Endothelial cell of hepatic sinusoid (primary cell): ENCODE results near the gene ZP1.
"Not testable (repeated sequence)": the region's sequence is repeated elsewhere in the genome, so short reads cannot be mapped to it uniquely, and the experiment has no call there.

Experiments used
- in situ Hi-C: cut with HindIII; loops from 2 replicates; pipeline ENCODE4 v1.10.0; 2017; ENCODE audit warnings: low sequenced_read_pairs

Gene ZP1

DNA sequence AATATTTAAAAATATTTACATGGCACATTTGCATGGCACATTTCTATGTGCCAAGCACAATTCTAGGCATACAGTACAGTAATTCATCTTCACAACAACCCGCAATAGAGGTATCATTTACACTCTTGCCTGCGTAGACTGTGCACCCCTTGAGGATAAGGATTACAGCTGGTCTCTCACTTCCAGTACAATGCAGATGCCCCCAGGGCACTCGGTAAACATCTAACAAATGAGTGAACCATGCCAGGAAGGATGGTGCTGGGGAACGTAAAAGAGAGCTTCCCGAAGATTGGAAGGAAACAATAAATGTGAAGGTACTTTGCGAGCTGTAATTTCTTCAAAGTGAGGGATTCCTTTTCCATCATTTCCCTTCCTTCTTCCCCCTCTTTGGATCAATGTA lies 37.7 kb downstream of the ZP1 start:
- in situ Hi-C loops = no loop called here

DNA sequence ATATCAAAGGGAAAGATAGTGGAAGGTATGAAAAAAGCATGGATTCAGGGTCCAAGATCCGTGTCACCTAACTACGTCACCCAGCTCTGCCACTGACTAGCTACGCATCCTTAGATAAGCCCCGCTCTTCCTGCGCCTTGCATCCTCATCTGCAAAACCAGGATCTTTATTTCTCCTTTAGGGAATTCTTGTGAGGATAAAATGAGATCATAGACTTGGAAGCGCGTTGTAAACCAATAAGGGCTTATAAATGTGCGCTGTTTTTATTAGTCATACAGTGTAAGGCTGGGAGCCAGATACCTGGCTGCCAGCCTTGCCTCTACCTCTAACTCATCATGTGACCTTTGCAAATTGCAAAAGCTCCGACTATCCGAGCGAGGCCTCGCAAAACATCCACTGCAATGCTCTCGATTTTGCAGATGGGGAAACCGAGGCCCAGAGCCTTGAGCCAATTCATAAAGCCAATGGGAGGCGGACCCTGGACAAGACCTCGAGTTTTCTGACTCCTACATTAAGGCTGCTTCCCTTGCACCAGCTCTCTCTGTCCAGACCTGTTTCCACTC lies 38.3 kb downstream of the ZP1 start:
- in situ Hi-C loops = no loop called here

DNA sequence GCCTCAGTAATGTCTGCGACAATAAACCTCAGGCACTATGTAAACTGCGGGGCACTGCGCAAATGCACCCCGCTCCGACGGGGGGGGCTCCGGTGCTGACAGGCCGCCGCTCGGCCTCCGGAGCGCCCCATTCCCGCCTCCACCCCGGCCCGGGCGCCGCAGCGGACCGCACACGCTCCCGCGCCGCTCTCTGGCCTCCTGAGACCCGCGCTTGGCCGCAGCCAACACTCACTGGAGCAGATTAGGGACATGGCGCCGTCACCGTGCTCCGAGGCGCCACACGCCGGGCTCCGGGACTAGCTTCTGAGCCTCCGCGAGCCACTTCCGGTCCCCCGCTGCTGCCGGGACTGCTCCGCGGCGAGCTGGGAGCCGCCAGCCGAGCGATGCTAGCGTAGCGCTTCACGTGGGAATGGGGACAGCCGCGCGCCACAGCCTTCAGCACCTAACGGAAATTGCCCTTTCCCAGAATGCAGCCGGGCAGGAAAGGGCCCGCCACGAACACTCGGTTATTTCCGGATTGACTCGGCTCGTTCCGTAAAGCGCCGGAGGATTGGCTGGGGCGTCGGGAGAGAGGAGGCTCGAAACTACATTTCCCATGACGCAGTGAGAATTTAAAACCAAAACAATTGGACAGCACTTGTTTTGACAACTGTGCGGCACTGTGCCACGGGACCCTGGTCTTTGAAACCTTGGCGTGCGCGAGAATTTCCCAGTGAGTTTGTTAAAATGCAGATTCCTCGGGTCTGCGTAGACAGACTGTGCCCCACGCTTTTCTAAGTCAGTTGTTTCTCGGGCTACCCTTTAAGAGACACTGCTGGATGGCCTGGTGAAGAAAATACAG lies 39.0 kb downstream of the ZP1 start, which contains the start of gene PRPF19:
TSS of gene PRPF19 (minus strand) at position 454 of the 841 bp plus-strand sequence. CDS start at position 251, 203 bp downstream.
- in situ Hi-C loops = no loop called here

DNA sequence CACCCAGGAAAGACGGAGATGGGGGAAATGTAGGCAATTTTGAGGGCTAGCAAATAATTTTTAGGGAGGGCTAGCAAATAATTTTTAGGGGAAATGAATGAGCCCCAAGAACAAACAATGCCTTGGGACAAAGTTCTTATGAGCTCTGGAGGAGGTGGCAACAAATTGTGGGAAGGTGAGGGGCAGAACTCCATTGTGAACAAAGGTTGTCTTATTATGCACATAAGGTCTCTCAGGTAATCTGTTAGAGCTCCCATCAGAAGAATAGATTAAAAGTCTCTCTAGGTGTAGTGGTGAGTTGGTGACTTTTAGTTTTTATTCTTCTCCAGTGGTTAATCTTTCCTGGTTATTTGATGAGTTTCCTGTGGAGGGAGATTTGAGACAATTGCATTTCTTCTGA lies 41.5 kb downstream of the ZP1 start:
- in situ Hi-C loops = no loop called here

GRCh38 chr11:60909680-60910280 lies 42.4 kb downstream of the ZP1 start:
- in situ Hi-C loops = not testable (repeated sequence)

DNA sequence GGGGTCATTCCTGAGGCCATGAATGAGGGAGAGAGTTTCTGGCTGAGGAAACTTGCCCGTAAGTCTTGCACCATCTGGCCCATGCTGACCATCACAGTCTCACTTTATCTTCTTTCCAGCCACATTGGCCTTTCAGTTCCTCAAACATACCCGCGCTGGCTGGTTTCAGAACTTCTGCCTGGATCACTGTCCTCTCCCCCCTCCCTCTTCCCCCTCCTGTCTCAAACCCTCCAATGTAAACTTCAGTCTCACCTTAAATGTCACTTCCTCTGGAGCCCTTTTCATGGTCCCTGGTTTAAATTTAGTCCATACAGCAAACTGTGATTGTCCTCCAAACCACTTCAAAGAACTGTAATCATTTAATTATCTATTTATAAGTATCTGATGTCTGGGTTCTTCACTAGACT lies 42.9 kb downstream of the ZP1 start:
- in situ Hi-C loops = no loop called here

DNA sequence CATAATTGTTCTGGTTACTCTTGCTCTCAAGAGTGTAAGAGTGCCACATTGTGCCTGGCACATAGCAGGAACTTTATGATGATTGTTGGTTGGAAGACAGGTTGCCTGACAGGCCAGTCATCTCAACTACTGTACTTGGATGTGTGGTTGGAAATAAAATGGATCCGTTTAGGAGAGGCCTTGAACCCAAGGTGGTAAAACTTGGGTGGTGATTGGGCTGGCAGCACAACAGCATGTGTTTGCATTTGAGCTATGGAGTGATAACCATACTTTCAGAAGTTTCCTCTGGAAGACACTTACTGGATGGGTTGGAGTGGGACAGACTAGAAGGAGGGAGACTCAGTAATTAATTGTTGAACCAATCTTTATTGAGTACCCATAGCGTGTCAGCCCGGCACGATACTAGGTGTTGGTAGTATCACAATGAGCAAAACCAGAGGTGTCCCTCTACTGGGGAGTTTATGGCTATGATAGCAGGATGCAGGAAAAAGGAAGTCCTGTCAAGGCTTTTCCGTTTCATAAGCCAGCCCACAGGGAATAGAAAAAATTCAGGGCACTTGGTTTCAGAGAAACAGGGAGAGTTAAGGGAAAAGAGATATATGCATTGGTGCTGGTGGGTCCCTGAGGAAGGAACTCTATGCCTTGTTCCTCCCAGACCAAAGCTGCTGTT lies 43.5 kb downstream of the ZP1 start:
- in situ Hi-C loops = no loop called here

DNA sequence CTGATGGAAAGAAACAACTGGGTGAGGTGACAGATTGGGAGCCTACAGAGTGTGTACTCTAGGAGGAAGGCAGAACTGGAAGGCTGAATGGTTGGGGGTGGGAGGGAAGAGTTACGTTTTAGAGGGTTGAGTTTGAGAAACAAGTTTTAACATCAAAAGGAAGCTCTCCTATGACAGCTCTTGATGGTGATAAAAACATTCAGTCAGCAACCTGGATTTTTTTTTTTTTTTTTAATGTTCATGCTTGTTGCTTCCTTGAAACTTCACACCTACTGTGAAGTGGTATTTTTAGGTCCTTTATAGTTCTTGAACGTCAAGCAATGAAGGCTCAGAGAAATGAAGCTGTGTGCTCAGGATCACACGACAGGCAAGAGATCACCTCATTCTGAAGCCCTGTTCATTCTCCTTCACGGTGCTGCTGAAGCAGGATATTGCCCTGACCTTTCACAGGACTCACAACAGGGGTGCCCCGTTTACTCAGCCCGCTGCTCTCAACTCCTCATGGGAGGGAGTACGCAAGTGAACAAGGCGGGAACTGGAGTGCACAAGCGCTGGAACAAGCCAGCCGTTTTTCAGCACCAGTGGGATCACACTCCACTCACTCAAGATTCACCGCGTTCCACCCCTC lies 45.0 kb downstream of the ZP1 start:
- in situ Hi-C loops = no loop called here

DNA sequence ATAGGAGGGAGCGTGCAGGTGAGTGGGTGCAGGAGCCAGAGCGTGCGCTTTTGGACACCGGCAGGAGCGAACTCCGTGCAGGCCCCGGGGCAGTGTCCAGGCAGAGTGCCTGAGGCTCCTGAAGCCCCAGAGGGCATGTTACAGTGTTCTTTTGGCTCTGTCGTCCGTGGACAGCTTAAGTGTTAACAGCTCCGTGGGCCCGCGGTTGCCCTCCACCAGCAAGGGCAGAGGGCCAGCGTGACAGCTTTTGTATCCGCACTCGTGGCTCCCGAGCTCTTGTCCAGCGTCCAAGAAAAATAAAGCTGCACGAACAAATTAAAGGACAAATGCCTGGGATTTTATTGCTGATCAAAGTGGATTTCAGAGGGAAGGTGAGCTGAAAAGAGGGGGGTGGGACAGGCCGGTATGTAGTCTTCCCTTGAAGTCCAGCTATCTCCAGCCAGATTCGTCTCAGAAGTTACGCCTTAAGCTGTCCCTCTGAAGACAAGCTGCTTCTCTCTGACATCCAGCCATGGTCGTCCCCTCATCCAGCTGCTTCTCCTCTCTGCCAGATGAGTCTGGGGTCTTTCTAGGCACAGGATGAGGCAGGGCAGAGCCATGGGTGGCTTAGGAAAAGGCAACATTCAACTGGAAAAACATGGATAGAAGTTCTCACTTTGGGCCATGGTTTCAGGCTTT lies 45.6 kb downstream of the ZP1 start:
- in situ Hi-C loops = no loop called here

- in situ Hi-C loops = no loop called here
Observed at GRCh38 chr11:60913793-60914632, 46.7 kb downstream of the ZP1 start, which contains the start of gene TMEM109. TSS of gene TMEM109 (plus strand) at chr11:60914158. CDS start at chr11:60919694, 5,536 bp downstream.

DNA sequence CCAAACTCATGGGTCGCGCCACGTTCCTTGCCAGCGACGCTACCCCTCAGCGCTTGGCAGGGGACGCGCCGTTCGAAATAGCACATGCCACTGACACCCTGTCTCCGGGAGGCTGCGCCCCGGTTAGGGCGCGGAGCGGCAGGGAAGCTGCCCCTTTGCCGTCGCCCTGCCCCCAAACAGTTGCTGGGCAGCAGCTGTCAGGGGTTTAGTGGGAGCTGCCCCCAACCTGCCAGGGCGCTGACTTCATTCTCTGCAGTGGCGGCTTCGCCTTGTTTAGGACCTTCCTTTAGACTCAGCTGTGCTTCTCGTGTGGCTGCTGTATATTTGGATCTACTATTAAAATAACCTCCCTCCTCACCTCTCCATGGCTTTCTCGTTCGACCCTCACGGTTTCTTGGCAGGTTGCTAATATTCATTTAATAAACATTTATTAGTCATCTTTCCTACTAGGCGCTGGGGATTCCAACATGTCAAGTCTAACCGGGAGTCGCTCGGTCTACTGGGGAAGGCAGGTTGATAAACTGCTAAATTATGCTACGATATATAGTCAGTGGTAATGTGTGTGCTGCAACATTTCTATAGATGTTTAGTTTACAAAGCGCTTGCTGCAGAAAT lies 47.4 kb downstream of the ZP1 start:
- in situ Hi-C loops = no loop called here

DNA sequence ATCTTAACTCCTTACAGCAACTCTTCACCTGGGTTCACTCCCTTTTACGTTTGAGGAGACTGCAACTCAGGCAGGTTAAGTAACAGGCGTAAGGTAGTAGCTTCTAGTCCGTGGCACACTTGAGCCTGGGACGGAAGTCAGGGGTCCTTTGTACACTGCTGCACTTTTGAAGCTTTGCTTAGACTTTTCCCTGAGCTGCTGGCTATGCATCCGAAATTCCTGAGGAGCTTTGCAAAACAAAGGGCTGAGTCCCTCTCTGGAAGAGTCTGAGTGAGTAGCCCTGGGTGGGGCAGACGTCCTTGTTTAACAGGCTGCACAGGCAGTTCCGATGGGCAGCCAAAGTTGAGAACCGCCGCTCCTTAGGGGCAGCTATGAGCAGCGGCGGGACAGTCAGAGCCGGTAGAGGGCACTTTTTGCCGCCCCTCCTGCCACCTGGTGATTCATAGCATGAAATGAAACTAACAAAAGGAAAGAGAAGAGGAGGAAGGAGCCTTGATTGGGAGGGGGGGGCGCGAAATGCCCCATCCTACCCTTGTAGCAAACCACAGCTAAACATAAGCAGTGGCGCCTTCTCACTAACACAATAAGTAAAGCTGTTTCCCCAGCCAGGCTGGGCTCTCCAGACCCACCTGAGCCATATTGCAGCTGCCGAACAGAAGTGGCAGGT lies 48.0 kb downstream of the ZP1 start:
- in situ Hi-C loops = no loop called here

DNA sequence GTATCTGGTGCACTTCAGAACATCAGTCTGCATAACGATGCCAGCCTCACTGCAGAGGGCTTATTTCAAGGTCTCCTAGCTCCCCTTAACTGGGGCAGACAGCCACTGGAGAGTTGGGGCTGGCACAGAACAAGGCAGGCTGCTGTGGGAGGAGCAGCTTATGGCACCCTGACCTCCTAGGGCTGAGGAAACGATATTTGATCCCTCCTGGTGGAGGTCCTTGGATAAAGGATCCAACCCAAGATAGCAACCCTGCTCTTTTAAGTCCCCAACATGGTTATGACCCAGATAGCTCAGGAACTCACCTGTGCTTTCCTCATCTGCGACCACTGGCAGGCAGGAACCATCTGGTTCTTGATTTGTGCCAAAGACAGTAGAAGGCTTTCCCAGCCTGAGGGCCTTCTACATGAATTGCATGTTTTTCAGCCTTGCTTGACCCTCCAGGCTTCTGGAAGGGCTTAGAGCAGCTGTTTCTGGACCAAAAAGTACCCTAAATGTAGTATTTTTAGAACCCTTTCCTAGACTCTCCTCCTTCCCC lies 49.4 kb downstream of the ZP1 start:
- in situ Hi-C loops = no loop called here

DNA sequence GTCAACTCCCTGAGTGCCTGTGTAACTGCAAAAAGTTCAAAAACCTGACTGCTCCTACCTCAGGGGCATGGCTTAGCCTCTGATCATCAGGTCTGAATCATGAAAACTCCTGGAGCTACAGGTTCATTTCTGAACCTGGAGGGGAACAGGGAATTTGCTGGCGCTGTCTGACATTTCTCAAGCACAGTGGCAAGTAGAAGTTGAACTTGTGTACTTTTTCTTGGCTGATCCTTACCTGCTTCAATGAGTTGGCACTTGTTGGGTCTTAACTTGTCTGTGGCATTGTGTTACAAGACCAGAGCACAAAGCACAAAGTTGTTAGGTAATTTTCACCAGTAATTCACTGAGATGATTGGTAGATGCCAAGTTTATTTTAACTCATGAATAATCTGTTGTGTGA lies 49.9 kb downstream of the ZP1 start:
- in situ Hi-C loops = no loop called here

DNA sequence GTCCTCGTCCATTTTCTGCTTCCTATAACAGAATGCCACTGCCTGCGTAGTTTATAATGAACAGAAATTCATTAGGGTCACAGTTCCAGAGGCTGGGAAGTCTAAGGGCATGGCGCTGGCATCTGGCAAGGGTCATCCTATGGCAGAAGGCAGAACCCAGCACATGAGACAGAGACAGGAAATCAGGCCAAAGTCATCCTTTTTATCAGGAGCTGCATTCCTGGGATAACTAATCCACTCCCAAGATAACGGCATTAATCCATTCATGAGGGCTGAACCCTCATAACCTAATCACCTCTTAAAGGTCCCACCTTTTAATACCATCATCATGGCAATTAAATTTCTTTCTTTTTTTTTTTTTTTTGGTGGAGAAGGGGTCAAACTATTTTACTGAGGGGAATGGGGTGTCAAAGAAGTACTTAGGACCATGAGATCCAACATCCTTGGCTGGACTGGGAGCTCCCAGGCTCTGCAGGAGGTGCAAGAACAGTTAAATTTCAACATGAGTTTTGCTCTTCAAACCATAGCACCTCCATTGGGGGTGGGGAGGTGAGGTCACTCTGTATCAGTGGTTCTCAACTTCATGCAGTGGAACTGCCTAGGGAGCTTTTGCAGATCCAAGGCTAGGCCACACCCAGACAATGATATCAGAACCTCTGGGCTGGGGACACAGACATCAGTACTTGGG lies 51.1 kb downstream of the ZP1 start:
- in situ Hi-C loops = no loop called here

GRCh38 chr11:60918939-60919265 lies 51.6 kb downstream of the ZP1 start:
- in situ Hi-C loops = no loop called here

GRCh38 chr11:60919320-60919719 lies 52.0 kb downstream of the ZP1 start:
- in situ Hi-C loops = no loop called here

GRCh38 chr11:60919956-60920355 lies 52.6 kb downstream of the ZP1 start:
- in situ Hi-C loops = no loop called here
